ENCODE measurements around the gene P2RX6.
"Not testable (repeated sequence)": the region's sequence is repeated elsewhere in the genome, so short reads cannot be mapped to it uniquely, and the experiment has no call there.

Gene P2RX6

DNA sequence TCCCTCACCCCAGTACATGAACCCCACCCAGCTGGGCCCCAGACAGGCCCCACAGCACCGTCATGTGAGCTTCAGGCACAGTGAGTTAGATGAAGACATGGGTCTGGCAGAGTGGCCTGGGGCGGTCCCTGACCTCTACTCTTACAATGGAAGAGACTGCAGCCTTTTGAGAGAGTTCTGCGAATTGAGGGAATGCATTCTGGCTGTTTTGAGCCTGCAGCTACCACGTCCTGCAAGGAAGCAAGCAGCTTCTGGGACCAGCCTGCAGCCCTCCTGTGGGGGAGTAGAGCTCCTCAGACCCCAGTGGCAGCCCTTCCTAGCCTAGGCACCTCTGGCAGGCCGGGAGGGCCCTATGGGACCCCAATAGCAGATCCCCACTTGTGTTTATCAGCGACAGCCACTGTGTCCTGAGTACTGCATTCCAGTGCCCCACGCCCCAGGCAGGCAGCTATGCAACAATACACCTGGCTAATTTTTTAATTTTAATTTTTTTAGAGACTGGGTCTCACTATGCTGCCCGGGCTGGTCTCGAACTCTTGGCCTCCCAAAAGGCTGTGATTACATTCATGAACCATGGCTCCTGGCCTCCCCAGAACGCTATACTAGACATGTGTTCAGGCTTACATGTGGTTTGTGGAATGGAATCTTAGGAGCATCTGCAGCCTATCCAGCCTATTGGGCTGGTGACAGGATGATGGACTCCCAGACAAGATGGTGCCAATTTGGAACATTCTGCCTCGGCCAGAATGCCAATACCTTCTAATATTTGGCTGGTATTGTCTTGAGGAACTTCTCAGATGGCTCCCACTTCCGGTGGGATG, 18.1 kb downstream of the P2RX6 start:
- DNase-seq: peak; percentile 29

DNA sequence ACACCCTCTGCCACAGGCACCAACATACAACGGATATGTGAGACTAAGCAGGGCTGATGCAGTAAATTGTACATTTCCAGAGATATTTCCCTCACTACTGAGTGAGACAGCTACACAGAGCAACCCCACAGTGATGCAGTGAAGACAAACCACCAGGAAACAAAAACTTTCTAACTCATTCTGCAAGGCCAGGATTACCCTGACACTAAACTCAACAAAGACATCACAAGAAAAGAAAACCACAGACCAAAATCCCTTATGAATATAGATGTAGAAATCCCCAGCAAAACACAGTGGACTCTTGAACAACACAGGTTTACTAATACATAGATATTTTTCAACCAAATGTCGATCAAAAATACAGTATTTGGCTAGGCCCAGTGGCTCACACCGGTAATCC, 18.9 kb downstream of the P2RX6 start:
- DNase-seq: no peak

DNA sequence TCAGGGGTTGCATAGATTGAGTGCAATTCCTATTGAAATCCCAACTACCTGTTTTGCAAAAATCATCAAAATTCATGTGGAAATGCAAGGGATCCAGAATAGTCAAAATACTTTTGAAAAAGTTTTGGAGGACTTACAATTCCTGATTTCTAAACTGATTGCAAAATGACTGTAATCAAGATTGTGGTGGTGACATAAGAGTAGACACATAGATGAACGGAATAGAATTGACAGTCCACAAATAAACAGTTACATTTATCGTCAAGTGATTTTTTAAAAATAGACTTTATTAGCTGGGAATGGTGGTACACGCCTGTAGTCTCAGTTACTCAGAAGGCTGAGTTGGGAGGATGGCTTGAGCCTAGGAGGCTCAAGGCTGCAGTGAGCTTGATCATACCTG, 20.0 kb downstream of the P2RX6 start:
- DNase-seq: no peak

DNA sequence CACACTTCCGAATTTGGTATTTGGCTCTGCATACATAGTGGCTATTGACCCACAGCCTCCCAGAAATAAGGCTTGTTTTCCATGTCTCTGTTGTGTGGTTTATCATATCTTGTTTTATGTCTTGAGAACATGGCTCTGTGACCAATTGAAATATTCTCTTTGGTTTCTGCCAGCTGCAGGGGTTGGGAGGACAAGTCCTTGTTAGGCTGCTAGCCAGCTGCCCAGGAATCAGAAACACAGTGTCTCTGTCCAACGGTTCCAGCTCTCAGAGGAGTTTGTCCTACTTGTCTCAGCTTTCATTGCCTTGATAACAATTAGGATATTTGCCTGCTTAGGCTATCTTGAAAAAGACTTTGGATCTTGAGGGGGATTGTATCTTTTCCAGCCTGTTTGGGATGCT, 23.4 kb downstream of the P2RX6 start:
- DNase-seq: no peak

DNA sequence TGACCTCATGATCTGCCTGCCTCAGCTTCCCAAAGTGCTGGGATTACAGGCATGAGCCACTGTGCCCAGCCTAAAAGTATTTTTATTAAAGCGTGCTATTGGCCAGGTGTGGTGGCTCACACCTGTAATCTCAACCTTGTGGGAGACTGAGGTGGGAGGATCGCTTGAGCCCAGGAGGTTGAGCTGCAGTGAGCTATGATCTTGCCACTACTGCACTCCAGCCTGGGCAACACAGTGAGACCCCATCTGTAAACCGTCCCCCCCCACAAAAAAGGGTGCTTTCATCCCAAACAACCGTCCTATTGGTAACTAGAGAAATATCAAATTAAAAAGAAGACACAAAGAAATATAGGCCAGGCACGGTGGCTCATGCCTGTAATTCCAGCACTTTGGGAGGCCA, 24.2 kb downstream of the P2RX6 start:
- DNase-seq: not testable (repeated sequence)

DNA sequence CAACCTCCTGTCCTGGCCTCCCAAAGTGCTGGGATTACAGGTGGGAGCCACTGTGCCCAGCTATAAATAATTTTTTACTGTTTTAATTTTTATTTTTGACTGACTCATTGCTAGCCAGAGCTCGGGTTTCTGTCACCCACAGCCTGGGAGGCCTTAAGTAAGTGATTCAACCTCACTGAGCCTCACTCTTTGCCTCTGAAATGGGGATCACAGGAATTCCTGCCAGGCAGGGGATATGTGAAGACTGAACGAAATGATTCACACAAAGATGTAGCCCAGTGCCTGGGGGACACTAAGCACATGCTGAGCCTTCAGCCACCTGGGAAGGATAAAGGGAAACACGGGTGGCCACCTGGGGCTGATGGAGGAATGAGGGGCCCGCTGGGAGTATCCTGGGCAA, 27.0 kb downstream of the P2RX6 start:
- peak; percentile 65 for DNase-seq

DNA sequence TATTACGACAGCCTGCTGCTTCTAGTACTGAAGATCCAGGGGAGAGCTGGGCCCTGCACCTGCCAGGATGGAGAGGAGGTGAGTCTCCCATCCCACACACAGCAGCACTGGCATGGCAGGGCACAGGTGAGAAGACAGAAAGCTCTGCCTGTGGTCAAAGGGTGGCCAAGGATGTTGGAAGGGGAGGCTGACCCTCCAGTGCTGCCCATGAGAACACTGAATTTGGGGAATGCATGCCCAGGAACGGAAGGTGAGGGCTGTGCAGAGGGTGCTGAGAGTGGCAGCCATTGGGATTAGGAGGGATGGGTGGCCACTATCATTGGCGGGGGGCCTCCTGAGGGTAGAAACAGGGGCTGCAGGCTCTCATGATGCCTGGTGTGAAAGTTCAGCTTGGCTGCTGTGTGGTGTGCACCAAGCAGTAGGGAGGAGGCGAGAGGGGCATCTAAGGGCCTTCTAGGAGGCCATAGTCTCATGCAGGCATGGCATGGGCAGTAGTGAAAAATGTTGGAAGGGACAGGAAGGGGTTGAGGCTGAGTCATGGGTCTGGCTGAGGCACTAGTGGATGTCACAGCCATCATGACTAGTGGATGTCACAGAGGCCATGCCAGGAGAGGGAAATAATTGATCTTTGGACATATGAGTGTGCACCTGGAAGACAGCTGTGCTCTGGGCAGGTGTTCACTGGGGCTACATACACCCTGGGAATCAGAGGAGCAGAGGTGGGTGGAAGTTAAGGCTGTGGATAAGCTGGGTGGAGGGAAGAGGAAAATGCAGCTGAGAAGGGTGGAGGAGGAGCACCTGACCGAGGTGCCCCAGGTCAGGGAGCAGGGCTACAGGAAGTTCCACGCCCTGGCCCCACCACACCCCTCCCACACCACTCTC, 28.3 kb downstream of the P2RX6 start:
- no peak for DNase-seq

DNA sequence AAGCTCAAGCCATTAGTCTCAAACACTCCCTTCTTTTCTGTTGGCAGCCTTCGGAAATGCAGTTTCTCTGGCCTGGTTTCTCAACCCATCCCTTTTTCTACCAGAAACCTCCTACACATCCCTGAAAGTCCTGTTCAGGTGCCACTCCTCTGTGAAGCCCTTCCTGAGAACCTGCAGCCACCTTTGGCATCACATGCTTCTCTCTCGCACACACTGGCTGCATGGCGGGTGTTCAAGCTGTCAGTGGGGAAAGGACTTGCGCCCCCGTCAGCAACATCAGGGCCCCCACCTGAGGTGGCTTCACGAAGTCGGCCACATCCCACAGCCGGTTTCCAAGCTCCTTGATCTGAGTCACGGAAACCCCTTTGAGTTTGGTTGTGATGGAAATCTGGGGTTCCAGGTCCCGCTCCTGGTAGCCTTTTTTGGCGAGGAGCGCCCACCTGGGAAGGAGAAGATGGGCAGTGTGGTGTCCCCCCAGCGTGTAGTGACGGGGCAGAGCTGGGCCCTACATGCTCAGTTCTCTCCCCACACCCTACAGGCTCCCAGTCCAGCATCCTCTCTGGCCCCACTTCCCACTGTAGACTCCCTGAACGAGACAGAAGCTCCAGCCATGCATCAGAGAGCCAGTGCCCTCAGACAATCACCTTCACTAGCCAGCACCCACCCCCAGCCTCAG, 29.0 kb downstream of the P2RX6 start:
- no peak for DNase-seq

DNA sequence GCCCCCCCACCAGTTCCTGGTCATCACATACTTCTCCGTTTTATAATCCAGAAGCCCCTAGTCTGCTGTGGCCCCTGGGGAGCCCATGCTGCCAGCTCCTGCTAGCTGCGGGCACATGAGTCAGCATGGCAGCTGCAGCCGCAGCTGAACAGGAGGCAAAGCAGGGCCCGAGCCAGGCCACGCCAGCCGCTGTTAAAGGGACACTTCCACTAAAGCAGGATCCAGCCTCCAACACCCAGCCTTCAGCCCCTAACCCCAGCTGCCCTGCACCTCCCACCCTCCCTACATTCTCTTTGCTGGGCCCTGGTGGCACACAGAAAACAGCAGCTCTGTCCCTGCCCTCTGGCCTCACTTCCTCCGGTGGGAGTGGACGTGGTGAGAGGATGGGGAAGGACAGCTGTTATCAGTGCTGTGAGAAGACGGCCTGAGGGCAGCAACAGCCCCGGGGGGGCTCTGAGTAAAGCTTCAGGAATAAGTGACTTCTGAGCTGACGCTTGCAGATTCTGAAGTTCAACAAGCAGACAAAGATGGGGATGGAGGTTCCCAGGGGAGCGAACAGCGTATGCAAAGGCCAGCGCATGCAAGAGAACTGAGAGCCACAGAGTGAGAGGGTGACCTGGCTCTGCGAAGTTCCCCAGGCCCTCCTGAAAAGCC, 30.1 kb downstream of the P2RX6 start:
- peak; percentile 60 for DNase-seq

DNA sequence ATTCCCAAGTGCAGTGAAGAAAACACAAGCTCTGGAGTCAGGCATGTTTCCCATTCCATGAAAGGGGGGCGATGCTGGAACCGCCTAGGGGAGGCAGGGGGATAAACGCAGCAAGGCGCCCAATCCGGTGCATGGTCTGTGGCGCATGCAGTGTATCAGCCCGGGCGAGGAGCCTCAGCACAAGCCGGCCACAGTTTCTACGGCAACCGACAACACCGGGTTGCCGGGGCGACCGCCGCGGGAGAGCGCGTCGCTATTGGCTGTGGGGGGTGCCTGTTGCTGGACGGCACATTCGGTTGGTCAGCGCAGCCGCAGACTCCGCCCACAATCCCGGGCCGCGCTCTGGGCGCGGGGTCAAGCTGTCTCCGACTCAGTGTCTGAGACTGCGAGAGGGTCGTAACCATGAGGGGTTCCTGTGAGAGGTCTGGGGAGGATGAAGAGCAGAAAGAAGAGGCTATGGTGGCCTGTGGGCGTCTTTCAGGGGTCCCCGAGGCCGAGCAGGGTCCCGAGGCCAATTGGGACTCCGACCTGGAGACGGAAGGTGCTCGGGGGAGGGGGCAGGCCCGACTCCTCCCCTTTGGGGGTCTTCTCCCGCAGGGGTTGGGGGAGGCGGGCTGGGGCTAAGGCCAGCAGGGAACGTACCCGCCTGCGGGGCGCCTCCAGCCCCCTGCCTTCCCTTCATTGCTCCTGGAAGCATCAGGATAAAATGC, 30.8 kb downstream of the P2RX6 start, which contains the start of gene LRRC74B:
TSS of gene LRRC74B (plus strand) at position 362 of the 710 bp plus-strand sequence. CDS start at position 403, 41 bp downstream.
- peak; percentile 91 for DNase-seq

DNA sequence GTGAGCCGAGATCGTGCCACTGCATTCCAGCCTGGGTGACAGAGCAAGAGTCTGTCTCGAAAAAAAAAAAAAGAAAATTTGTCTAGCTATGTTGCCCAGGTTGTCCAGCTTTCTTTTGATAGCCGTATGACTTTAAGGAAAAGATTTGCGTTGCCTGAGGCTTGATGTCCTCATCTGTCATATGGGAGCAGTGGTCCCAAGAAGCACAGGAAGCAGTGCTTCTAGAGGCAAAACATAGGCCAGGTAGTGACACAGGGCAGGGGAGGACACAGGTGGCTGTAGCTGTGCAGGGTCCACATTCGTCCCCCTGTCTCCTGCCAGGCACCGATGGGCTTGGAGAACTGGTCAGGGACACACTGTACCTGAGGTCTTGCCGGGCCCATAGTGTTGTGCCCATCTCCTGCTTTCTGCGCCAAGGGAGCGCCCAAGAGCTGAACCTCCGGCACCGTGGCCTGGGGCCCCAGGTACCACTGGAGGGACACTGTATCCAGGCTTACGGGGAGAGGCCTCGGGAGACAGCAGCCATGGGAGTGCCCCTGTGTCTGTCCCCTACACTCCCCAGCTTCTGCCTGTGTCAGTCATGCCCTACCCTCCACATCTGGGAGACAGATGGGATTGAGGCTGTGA, 32.2 kb downstream of the P2RX6 start:
- DNase-seq: no peak

DNA sequence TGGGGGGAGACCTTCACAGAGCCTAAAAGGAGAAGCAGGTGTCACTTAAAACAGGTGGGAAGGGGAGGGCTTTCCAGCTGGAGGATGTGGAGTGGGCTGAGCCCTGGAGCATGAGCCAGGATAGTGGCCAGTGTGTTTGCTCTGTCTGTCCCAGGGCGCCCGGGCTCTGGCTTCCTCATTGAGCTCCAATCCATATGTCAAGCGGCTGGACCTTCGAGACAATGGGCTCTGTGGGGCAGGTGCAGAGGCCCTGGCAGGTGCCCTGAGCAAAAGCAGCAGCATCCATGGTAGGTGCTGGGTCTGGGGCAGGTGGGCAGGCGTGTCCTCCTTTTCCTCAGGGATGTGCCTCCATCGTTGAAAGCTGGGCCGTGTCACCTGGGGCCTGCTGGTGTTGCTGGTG, 32.8 kb downstream of the P2RX6 start:
- no peak for DNase-seq

DNA sequence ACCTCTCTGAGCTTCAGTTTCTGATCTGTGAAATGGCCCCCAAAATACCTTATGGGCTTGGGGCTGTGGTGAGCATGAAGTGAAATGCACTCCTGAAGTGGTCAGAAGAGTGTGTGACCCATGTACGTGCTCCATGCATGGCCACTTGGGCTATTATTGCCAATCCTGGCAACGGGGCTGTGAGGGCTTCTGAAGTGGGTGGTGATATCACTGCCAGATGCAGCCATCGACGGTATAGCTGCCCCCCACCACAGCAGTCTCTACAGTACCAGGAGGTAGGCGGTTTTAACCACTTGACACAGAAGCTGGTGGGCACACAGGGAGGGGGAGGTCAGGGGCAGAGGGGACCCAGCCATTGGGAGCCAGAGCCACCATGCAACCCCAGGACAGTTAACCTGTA, 33.5 kb downstream of the P2RX6 start:
- DNase-seq: not testable (repeated sequence)

DNA sequence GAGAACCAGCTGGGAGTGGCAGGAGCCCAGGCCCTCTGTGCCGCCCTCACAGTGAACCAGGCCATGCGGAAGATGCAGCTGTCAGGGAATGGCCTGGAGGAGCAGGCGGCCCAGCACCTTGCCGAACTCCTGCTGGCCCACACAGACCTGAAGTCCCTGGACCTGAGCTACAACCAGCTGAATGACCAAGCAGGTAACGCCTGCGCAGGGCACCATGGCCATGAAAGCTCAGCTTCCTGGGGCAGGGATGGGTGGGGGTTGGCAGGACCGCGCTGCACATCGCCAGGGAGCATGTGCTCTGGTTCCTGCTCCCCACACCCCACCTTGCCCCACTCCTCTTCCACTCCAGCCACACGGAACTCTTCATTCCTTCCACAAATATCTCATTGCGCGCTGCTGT, 34.0 kb downstream of the P2RX6 start:
- not testable (repeated sequence) for DNase-seq

DNA sequence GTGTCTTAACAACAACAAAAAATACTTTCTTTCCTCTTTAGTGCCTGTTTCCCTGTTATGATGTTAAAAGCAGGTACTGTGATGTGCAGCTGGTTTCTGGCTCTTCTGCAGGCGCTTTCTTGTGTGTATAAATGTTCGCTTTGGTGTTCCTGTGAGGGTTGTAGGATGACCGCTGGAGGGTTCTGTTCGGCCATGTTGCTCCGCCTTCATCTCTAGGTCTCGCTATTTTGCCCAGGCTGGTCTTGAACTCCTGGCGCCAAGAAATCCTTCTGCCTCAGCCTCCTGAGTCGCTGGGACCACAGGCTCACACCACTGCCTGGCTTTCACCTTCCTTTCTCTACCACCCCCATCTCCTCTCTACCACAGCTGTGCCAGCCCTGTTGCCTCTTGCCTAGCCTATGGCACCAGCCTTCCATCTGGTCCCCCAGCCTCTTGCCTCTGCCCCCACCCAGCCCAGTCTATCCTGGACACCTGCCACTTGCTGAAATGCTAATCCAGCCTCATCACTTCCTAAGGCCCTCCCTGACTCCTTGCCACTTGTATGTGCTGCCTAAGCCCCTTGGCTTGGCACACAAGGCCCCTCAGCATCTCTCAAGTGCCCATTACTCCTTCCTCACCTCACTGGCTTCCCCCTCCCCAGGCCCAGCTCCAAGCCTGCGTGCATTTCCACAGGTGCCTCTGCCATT, 36.3 kb downstream of the P2RX6 start:
- no peak for DNase-seq

DNA sequence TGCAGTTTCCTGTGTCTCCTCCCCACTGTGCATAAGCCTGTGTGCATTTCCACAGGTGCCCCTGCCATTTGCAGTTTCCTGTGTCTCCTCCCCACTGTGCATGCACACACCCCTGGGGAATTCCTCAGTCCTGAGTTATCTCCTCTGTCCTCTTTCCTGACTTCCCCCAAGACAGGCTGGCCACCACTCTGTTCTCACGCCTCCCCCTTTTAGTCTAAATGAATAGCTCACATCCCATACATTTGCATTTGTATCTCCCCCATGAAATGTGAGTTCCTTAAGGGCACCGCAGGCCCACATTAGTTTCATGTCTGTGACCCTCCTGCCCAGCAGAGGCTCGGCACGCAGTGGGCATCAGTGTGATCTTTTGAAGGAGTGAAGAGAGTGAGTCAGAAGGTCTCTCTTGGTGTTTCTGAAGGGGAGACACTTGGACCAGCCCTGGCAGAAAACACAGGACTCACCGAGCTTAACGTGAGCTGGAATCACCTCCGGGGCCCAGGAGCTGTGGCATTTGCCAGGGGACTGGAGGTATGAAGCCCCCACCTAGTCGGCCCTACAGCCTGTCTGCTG, 37.0 kb downstream of the P2RX6 start:
- DNase-seq: no peak

DNA sequence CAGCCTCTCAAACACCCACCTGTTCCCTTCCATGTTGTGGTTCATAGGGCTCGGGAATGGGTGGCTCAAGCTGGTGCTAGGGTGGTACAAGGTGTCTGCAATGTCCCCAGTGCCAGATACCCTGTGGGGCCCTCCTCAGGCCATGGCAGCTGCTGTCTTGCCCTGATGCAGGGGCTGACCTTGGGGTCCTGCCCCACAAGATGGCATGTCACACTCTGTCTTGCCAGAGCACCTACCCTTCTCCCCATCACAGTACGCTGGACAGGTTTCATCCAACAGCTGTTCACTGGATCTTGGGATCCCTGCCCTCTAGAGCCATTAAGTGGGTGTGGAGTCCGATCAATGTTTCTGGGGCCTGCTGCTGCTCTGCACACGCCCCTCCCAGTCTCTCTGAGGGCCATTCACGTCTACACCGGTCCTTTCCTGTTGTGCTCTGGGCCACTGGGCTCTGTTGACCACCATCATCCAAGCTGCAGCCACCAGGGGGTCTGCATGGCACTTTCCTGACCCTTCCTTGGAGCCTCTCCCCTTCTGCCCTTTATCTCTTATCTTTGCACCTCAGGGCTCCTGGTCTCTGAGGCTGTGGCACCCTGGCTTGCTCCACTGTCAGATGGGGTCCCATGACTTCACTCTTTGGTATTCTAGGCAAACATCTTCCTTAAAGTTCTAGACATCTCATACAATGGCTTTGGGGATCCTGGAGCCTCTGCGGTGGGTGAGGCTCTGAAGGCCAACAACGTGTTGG, 37.9 kb downstream of the P2RX6 start:
- DNase-seq: no peak

DNA sequence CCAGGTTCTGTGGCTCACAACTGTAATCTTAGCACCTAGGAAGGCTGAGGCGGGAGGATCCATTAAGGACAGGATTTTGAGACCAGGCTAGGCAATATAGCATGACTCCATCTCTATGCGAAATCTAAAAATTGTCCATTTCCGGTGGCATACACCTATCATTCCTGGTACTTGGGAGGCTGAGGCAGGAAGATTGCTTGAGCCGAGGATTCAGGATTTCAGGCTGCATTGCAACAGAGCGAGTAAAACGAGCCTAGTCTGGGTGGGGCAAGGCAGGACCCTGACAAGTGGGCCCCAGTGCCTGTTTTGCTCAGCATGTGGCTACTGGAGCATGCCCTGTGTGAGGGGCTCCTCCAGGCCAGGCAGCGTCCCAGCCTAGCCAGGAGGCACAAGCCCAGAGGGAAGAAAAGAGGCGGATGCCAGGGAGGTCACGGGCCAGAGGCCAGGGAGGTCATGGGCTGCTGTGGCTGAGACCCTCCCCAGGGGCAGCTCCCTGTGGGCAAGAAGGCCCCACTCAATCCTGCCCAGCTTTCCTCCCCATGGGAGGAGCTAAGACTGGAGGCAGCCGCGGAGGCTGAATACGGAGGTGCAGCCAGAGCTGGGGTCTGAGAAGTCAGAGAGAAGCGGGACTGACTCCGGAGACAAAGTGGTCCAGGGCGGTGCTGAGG, 39.2 kb downstream of the P2RX6 start:
- no peak for DNase-seq

All from fibroblast of skin of abdomen (primary cell).